ENCODE measurements around the gene RYR1.

The RYR1 gene

GRCh38 chr19:38519168-38519567 is 85.7 kb downstream of the RYR1 start:
- no peak for DNase-seq

DNA sequence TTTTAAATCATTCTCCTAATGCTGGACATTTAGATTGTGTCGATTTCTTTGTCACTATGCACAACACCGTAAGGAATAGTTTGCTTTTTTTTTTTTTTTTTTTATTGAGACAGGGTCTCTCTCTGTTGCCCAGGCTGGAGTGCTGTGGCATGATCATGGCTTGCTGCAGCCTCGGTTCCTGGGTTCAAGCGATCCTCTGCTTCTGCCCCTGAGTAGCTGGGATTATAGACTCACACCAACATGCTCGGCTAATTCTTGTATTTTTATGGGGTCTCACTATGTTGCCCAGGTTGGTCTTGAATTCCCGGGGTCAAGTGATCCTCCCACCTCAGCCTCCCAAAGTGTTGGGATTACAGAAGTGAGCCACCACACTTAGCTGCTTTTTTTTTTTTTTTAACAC is 86.5 kb downstream of the RYR1 start:
- DNase-seq = no peak

- no peak for DNase-seq
These were observed 89.4 kb downstream of the RYR1 start for GRCh38 chr19:38522915-38523314.

DNA sequence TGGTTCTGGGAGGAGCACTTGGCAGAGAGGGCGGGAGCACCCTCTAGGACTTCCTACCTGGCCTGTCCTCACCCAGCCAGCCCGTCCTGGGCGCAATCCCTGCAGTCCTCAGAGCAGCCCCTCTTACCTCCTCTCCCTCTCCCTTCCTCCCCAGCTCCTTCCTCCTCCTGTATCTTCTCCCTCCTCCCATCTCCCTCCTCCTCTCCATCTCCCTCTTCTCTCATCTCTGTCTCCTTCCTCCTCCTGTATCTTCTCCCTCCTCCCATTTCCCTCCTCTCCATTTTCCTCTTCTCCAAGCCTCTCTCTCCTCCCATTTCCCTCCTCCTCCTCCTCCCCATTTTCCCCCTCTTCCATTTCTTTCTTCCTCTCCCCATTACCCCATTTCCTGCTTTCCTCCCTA is 89.8 kb downstream of the RYR1 start:
- no peak for DNase-seq

- DNase-seq = no peak
These were observed 90.9 kb downstream of the RYR1 start for GRCh38 chr19:38524369-38524768.

- DNase-seq = no peak
These were observed 91.6 kb downstream of the RYR1 start for GRCh38 chr19:38524994-38525634.

DNA sequence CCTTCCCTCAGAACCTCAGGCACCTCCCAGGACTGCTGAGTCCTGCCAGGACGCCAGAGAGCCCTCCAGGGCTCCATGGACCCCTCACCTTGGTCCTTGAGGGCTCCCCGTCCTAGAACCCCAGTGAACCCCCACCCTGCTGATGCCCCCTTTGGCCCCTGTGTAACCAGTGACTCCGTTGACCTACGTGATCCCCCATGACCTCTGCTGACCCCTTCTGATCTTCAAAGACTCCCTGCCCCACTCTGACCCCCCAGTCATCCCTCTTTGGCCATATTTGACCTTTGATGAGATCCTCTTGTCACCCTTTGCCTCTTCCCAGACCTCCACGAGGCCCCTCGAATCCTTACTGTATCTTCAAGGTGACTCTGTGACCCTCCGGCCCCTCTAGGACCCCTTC is 92.9 kb downstream of the RYR1 start:
- DNase-seq = no peak

GRCh38 chr19:38527466-38528136 is 94.1 kb downstream of the RYR1 start:
- DNase-seq = no peak

DNA sequence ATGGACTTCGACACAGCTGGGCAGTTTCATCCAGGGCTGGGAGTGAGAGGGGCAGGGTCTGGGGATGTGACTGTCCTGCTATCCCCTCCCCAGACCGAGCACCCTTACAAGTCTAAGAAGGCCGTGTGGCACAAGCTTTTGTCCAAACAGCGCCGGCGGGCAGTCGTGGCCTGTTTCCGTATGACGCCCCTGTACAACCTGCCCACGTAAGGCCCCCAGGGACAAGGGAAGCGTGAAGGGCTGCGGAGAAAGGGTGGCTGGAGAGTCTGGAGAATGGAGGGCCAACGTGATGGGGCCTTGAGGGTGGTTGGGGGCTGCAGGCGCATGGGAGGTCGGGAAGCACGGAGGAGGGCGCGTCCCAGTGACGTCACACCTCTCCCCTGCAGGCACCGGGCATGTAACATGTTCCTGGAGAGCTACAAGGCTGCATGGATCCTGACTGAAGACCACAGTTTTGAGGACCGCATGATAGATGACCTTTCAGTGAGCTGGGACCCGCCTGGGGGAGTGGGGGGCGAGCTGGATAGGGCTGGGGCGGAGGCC is 94.8 kb downstream of the RYR1 start:
- DNase-seq = no peak

GRCh38 chr19:38528931-38529330 is 95.4 kb downstream of the RYR1 start:
- DNase-seq = no peak

- DNase-seq = no peak
These were observed 98.0 kb downstream of the RYR1 start for GRCh38 chr19:38531515-38531914.

- no peak for DNase-seq
These were observed 99.4 kb downstream of the RYR1 start for GRCh38 chr19:38532939-38533338.

DNA sequence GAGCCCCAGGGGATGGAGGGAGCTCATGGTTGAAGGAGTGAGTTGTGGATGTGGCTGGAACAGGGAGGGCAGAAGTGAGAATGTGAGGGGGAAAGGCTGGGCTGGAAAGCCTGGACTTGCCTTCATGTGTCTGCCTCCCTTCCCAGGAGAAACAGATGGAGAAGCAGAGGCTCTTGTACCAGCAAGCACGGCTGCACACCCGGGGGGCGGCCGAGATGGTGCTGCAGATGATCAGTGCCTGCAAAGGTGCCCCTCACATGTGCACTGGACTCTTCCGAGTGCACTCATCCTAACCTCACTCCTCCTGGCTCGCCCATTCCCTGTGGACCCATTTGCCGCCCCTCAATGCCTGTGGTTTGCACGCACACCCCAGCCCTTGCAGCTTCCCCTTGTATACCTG is 101.1 kb downstream of the RYR1 start:
- DNase-seq = no peak

GRCh38 chr19:38535212-38535611 is 101.7 kb downstream of the RYR1 start:
- no peak for DNase-seq

- no peak for DNase-seq
These were observed 103.8 kb downstream of the RYR1 start for GRCh38 chr19:38537071-38537936.

DNA sequence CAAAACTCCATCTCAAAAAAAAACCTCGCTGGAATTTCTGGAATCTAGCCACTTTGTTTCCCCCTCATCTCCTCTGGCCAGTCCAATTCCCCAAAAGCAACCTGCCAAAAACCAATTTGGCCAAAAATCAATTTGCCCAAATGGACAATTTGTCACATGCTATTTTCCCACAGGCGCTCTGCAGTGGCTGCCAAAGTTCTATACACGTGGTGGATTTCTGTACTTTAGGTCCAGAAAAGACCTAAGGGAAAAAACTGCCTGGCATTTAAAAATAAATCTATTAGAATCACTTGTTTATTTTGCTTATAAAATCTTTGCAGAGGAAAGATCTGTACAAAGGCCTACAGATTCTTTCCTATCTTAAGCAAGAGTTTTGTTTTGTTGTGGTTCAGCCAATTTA is 104.9 kb downstream of the RYR1 start:
- no peak for DNase-seq

DNA sequence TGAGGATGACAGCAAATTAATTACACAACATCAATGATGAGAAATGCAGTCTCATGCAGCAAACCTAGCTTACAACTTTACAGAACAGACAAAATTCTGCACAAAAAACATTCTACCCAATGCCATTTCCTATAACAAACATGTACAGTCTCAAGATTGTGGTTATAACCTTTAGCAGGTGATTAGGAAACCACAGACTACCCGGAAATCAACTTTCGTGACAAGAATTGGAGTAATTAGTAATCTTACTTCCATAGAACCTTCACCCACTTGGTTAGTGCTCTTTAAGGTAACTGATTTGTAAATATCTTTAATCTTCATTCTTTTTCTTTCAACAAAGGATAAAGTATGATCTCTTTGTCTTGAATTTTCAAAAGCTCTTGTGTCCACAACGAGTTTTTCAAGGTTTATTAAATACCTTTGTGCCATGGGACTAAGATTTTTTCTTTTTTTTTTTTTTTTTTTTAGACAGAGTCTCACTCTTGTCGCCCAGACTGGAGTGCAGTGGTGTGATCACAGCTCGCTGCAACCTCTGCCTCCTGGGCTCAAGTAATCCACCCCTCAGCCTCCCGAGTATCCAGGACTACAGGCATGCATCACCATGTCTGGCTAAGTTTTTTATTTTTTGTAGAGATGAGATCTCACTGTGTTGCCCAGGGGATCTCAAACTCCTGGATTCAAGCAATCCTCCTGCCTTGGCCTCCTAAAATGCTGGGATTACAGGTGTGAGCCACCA is 105.5 kb downstream of the RYR1 start:
- no peak for DNase-seq

GRCh38 chr19:38539751-38540150 is 106.3 kb downstream of the RYR1 start:
- no peak for DNase-seq

DNA sequence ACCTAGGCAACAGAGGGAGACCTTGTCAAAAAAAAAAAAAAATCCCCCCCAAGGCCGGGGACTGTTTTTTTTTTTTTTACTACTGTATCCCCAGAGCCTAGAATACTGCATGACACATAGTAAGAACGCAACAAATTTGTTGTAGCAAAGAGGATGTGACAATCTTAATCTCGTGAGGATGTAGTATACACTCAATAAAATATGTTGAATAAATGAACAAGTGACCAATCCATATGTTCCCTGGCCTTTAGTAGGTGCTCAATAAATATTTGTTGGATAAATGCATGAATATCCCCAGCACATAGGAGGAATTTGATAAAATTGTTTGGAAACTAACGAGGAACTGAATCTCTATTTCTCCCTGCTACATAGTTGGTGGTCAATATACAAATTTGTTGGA is 108.5 kb downstream of the RYR1 start:
- DNase-seq = no peak

DNA sequence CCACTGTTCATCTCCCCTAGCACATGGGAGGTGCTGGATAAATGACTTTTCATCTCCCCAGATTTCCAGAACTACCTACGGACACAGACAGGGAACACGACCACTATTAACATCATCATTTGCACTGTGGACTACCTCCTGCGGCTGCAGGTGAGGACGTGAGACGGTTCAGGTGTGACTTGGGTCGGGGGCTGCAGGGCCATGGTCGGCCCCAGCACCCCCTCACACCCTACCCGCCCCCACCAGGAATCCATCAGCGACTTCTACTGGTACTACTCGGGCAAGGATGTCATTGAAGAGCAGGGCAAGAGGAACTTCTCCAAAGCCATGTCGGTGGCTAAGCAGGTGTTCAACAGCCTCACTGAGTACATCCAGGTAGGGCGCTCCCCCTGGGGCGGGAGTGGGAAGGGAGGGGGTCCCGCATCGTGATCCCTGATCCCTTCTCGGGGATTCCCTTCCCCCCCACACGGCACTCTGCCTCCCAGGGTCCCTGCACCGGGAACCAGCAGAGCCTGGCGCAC is 109.9 kb downstream of the RYR1 start:
- DNase-seq = no peak

DNA sequence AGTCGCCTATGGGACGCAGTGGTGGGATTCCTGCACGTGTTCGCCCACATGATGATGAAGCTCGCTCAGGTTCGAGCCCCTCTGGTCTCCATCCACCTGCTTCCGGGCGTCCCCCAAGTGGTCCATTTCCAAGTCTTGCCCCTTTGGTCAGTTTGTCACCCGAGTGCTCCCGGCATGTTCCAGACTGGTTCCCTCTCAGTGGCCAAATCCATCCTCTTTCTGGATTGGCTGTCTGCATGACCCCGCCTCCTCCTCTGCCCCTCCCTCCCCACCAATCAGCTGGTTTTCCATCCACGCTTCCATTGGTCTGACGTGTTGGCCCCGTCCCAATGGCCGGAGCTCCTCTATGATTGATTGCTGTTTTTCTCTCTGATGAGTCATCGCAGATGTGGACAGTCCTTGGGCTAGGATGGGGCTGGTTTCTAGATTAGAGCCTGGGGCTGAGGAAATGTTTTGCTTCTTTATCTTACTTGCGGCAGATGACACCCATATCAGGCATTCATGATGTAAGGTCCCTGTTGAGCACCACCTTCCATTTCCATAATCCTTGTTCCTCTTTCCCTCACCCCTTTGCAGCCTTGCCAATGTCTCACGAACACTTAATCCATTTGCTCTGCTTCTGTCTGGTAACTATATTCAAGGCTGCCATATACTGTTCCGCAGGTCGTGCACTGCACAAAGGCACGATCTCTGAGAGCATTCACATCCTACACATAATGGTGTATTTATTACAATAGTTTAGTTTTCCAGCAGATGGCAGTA is 110.5 kb downstream of the RYR1 start:
- peak in 1 of 2 experiments; percentile 72 for DNase-seq

All from Kasumi-1 (cell line).